ENCODE data around the gene NEDD9.

The NEDD9 gene

DNA sequence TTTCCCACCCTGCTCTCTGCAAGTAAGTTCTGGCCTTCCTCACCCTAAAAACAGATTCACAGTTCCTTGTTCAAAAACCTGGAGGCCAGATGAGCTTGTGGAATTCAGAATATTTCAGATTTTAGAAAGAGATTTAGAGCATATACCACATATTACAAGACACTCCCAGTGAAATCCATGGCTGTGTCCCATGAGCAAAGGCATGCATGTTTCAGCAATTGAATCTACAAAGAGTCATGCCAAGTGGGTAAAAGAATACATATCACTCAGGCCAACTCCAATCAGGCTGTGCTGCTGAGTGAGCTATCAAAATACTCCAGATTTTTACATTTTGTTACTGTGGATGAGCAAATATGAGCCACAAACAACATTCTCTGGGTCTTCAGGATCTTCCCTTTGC, 10.2 kb upstream of the NEDD9 start:
- Histone ChIP-seq H3K4me3 (ENCODE audit: low read depth, low read length) (no peak overlapping the region), H3K27ac (no peak overlapping the region), H3K36me3 (no peaks in the 10 kb centered on the region), H3K27me3 (ENCODE audit: insufficient read depth, low read depth, severe bottlenecking) (no peaks in the 10 kb centered on the region), H3K9me3 (ENCODE audit: severe bottlenecking) (no peaks in the 10 kb centered on the region)
- no peak for DNase-seq
- TF ChIP-seq, protein P1, sequence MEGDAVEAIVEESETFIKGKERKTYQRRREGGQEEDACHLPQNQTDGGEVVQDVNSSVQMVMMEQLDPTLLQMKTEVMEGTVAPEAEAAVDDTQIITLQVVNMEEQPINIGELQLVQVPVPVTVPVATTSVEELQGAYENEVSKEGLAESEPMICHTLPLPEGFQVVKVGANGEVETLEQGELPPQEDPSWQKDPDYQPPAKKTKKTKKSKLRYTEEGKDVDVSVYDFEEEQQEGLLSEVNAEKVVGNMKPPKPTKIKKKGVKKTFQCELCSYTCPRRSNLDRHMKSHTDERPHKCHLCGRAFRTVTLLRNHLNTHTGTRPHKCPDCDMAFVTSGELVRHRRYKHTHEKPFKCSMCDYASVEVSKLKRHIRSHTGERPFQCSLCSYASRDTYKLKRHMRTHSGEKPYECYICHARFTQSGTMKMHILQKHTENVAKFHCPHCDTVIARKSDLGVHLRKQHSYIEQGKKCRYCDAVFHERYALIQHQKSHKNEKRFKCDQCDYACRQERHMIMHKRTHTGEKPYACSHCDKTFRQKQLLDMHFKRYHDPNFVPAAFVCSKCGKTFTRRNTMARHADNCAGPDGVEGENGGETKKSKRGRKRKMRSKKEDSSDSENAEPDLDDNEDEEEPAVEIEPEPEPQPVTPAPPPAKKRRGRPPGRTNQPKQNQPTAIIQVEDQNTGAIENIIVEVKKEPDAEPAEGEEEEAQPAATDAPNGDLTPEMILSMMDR (IDR thresholded peaks at IDR 0.05; ENCODE audit: low read depth, low read length) = no peak

DNA sequence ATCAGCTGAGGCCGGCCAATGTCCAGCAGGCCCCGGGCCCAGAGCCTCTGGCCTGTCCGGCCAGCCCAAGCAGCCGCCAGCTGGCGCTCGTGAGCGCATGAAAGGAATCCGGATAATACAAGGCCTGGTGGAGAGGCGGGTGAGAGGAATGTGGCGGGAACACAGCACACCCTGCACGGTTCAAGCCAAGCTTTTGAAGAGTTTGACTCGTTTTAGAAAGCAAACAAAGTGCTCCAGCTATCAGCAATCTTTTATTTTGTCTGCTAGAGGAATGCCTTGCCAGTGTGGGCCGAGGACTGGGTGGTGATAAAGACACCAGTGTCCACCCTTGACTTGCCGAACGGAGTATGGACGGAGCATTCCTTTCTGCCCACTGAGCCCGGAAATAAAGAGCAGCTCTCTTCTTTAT, 9.3 kb upstream of the NEDD9 start:
- TF ChIP-seq, protein P1 (IDR thresholded peaks at IDR 0.05; ENCODE audit: low read depth, low read length) = 0 out of 2 replicates have a peak, but pooled peaks have one; percentile 4
- Histone ChIP-seq H3K36me3 (no peaks in the 10 kb centered on the region), H3K27ac (no peak overlapping the region), H3K9me3 (ENCODE audit: severe bottlenecking) (no peaks in the 10 kb centered on the region), H3K27me3 (ENCODE audit: insufficient read depth, low read depth, severe bottlenecking) (no peaks in the 10 kb centered on the region), H3K4me3 (ENCODE audit: low read depth, low read length) (no peak overlapping the region)
- DNase-seq = no peak

DNA sequence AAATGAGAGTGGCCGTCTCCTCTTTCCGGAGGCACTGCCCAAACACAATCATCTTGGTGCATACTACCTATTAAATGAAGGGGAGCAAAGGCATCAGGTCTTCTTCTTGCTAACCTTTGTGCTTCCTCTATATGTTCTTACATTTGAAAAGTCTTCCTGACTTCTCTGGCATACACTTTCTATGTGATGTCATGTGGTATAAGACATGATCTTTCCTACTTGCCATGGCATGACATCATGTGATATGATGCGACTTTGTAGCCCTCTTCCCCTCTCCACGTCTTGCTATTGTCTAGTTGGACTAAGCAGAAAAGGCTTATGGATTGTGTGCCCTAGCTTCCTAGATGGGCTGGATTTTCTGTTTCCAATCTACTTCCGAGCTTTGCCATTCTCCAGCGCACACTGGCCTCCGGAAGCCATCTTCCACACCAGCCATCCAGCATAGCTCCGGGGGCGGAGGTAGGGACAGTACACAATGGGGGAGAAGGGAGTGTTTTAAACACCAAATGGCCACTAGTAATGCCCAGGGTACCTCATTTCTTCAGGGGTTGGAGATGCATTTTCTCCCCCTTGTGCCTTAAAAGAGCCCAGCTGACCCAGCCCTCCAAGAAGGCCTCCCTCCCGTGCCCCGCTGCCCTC, 8.8 kb upstream of the NEDD9 start:
- Histone ChIP-seq H3K27ac (no peak overlapping the region), H3K27me3 (ENCODE audit: insufficient read depth, low read depth, severe bottlenecking) (no peaks in the 10 kb centered on the region), H3K9me3 (ENCODE audit: severe bottlenecking) (no peaks in the 10 kb centered on the region), H3K36me3 (no peaks in the 10 kb centered on the region), H3K4me3 (ENCODE audit: low read depth, low read length) (no peak overlapping the region)
- TF ChIP-seq, protein P1 (IDR thresholded peaks at IDR 0.05; ENCODE audit: low read depth, low read length) = no peak
- no peak for DNase-seq

DNA sequence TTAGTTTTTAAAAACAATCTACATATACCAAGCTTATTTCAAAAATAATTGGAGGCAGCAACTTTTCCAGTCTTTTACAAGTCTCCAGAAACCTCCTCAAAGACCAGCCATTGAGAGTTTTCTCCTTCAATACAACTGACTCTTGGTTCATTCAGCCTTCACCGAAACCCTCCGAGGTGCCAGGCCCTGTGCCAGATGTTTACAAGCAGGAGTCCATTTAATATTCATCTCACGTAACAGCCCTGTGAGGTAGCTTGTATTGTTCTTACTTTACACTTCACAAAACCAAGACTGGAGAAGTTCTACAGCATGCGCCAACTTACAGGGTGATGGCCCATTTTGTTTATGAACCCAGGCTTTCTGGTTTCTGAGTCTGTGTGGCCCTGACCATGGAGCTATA, 5.5 kb upstream of the NEDD9 start:
- H3K27ac ChIP-seq = no peak overlapping the region
- H3K36me3 ChIP-seq = no peaks in the 10 kb centered on the region
- H3K27me3 ChIP-seq (ENCODE audit: insufficient read depth, low read depth, severe bottlenecking) = no peaks in the 10 kb centered on the region
- TF ChIP-seq, protein P1 (IDR thresholded peaks at IDR 0.05; ENCODE audit: low read depth, low read length) = no peak
- H3K9me3 ChIP-seq (ENCODE audit: severe bottlenecking) = no peaks in the 10 kb centered on the region
- no peak overlapping the region for H3K4me3 ChIP-seq (ENCODE audit: low read depth, low read length)
- DNase-seq = no peak

DNA sequence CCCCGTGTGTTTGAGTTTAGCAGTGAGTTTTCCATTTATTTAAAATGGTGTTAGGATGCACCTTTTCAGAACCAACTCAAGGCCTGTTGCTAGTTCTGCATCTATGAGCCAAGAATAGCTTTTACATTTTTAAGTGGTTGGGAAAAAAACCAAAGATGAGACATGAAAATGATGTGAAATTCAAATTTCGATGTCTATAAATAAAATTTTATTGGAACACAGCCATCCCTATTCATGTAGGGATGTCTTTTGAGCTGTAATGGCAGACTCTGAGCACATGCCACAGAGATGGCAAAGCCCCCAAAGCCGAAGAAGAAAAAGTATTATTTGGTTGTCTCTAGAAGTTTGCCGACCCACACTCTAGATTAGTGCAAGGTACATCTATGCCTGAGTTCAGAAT, 5.0 kb upstream of the NEDD9 start:
- Histone ChIP-seq H3K27ac (no peak overlapping the region), H3K4me3 (ENCODE audit: low read depth, low read length) (no peak overlapping the region), H3K27me3 (ENCODE audit: insufficient read depth, low read depth, severe bottlenecking) (no peaks in the 10 kb centered on the region), H3K36me3 (no peaks in the 10 kb centered on the region), H3K9me3 (ENCODE audit: severe bottlenecking) (no peaks in the 10 kb centered on the region)
- DNase-seq = no peak
- TF ChIP-seq, protein P1 (IDR thresholded peaks at IDR 0.05; ENCODE audit: low read depth, low read length) = no peak

DNA sequence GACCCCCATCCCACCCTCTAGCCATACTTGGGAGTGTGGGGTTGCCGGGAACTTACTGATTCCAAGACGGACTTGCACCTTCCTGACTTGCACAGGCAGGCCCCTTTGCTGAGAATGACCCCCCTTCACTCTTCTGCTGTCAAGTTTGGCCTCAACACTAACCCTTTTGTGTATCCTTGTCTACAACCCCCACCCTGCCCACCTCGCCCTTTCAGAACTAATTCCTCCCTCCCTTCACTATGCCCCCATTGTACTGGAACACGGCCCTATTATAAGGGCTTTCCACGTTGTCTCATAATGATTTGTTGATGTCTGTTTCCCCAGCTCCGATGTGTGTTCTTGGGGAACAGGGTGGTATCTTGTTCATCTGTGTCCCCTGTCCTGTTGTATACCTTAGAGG, 4.4 kb upstream of the NEDD9 start:
- TF ChIP-seq, protein P1 (IDR thresholded peaks at IDR 0.05; ENCODE audit: low read depth, low read length) = no peak
- Histone ChIP-seq H3K4me3 (ENCODE audit: low read depth, low read length) (no peak overlapping the region), H3K27me3 (ENCODE audit: insufficient read depth, low read depth, severe bottlenecking) (no peaks in the 10 kb centered on the region)

More for the DNA sequence above, 4.4 kb upstream of the NEDD9 start:
- H3K36me3 ChIP-seq = no peaks in the 10 kb centered on the region
- no peaks in the 10 kb centered on the region for H3K9me3 ChIP-seq (ENCODE audit: severe bottlenecking)
- H3K27ac ChIP-seq = no peak overlapping the region
- DNase-seq = no peak

All from WERI-Rb-1 (cell line).